Heart left ventricle (tissue), 13 donors: Measurements from ENCODE around the gene APLP1.

ENCODE experiments used
- CTCF ChIP-seq, 12 donors: fragments of 200-600 bp; sonication (generic) in 4 of 12; IDR thresholded peaks; one replicate each; pipeline versions ENCODE4 v1.5.0 to v1.8.0; 2018 to 2022; ENCODE audit warnings: antibody characterized with exemption in 12 of 12, mild to moderate bottlenecking in 5 of 12
- POLR2A ChIP-seq, 2 donors: fragments of 450-650 bp; IDR thresholded peaks; one replicate each; pipeline ENCODE4 v1.6.1; 2017; ENCODE audit warnings: antibody characterized with exemption in 2 of 2, mild to moderate bottlenecking in 2 of 2, moderate library complexity in 2 of 2
- donor health status: ischemic (EF 13 %, LVEDD 7.1; RV severe dilation, severe dysfunction).
- donor health status: DM: no; HTN: yes; CAD: no.
- donor health status: DM: no; HTN: no; CAD: no.
- donor health status: ischemic (EF 25% LVEDD 6.9; RV normal size, moderate dysfunction).
- donor health status: ischemic (EF 25% LVEDD 5.7; RV mildly dilated, moderate dysfunction).
- donor health status: ischemic (EF 35%, LVEDD 5.7; RV mildly dilated, moderate dysfunction).
- donor health status: nonischemic (EF 11% LVEDD 7.7; RV severe dilation, severe dysfunction).
- donor health status: DM: yes; HTN: yes; CAD: no.
- donor health status: PGD.
- donor health status: ischemic (EF 29% LVEDD 5.4; RV normal size, mild dysfunction).
- donor health status: nonischemic (EF 23%, LVEDD 6.1; RV moderate dilation, normal function).

- TF ChIP-seq CTCF (IDR thresholded peaks at IDR 0.05) (no peak), POLR2A (IDR thresholded peaks at IDR 0.05) (no peak)
These were observed 3.2 kb downstream of the APLP1 start for GRCh38 chr19:35871611-35872010.
